ENCODE results near the gene DUSP1. TPM values are rescaled to one million over a fixed set of nuclear protein-coding genes. Genes with fewer than 3 reads are reported as not detected.

DUSP1 gene
- total and polyA plus RNA-seq, 9 of the 15 experiments (the other 6 are each of a cell fraction or from before 2014, with no cell fraction given) = 2.1 to 14.2 (median 8.5) TPM

DNA sequence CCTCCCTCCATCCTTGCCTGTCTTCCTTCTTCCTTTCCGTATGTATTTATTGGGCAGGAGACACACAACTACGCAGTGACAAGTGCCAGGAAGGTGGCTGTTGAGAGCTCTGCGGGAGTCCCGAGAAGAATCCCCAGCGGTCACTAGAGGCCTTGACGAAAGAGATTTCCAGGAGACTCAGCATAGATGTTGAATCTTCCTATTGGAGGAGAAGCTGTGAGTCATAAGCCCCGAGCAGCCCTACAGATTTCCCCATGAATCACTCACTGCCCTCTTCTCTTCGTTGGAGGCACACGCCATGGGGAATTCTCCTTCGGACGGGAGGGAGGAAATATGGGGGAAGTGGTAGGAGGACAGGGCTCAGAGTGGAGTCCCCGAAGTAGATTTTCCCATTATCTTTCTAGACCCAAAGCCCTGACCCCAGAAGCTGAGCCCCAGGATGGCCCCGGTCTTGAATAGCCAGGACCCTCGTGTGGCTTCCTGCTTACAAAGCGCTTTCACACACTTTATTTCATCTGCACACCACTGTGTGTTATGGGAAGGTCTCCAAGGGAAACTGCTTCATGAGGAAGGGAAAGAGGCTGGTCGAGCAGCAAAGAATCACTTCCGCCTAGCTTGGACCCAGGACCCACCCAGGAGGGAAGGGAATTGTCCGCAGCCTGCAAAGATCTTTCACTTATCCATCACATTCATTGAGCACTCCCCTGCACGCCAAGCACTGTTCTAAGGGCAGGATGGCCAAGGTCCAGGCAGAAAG lies 12.7 kb downstream of the DUSP1 start:
- peak; percentile 88 for ATAC-seq
- TF ChIP-seq RCOR1 (IDR thresholded peaks at IDR 0.05; ENCODE audit: borderline replicate concordance in 1 of 2, low read depth in 2 of 2, low read length in 2 of 2) = peak in 1 of 2 experiments; percentile 36; a peak in 1 of 4 replicates
- peak; percentile 73; the same call in 1 of the 2 replicates for TF ChIP-seq PHF21A (IDR thresholded peaks at IDR 0.05; ENCODE audit: borderline replicate concordance, low read depth)
- TF ChIP-seq MEIS2 (IDR thresholded peaks at IDR 0.05; ENCODE audit: partially characterized antibody) = peak; percentile 91
- TF ChIP-seq, protein P1, sequence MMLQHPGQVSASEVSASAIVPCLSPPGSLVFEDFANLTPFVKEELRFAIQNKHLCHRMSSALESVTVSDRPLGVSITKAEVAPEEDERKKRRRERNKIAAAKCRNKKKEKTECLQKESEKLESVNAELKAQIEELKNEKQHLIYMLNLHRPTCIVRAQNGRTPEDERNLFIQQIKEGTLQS (IDR thresholded peaks at IDR 0.05) = peak; percentile 67
- TF ChIP-seq, protein P1 (CRISPR knock-in tag; conservative IDR thresholded peaks at IDR 0.05) = no peak
- TF ChIP-seq, protein P2, sequence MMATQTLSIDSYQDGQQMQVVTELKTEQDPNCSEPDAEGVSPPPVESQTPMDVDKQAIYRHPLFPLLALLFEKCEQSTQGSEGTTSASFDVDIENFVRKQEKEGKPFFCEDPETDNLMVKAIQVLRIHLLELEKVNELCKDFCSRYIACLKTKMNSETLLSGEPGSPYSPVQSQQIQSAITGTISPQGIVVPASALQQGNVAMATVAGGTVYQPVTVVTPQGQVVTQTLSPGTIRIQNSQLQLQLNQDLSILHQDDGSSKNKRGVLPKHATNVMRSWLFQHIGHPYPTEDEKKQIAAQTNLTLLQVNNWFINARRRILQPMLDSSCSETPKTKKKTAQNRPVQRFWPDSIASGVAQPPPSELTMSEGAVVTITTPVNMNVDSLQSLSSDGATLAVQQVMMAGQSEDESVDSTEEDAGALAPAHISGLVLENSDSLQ (IDR thresholded peaks at IDR 0.05) = peak; percentile 46; the same call in 1 of the 2 replicates
- no peak for TF ChIP-seq EP400 (IDR thresholded peaks at IDR 0.05)
- no peak for TF ChIP-seq ATF1 (CRISPR knock-in tag; IDR thresholded peaks at IDR 0.05)
- TF ChIP-seq ATF1 (tag; IDR thresholded peaks at IDR 0.05) = peak; percentile 32; the same call in 1 of the 2 replicates
- TF ChIP-seq L3MBTL2 (IDR thresholded peaks at IDR 0.05) = peak; percentile 49
- peak; percentile 91 for TF ChIP-seq FOSL1 (tag; conservative IDR thresholded peaks at IDR 0.05)
- no peak for TF ChIP-seq NFRKB (IDR thresholded peaks at IDR 0.05; ENCODE audit: low read depth)
- no peak for TF ChIP-seq ZNF445 (CRISPR knock-in tag; IDR thresholded peaks at IDR 0.05; ENCODE audit: low read depth)
- TF ChIP-seq ZNF561 (CRISPR knock-in tag; conservative IDR thresholded peaks at IDR 0.05) = no peak
- peak; percentile 80 for TF ChIP-seq JUN (IDR thresholded peaks at IDR 0.05; ENCODE audit: borderline replicate concordance, low read depth, low read length)
- no peak for TF ChIP-seq JUN (CRISPR knock-in tag; IDR thresholded peaks at IDR 0.05; ENCODE audit: borderline replicate concordance)
- TF ChIP-seq, protein P3, sequence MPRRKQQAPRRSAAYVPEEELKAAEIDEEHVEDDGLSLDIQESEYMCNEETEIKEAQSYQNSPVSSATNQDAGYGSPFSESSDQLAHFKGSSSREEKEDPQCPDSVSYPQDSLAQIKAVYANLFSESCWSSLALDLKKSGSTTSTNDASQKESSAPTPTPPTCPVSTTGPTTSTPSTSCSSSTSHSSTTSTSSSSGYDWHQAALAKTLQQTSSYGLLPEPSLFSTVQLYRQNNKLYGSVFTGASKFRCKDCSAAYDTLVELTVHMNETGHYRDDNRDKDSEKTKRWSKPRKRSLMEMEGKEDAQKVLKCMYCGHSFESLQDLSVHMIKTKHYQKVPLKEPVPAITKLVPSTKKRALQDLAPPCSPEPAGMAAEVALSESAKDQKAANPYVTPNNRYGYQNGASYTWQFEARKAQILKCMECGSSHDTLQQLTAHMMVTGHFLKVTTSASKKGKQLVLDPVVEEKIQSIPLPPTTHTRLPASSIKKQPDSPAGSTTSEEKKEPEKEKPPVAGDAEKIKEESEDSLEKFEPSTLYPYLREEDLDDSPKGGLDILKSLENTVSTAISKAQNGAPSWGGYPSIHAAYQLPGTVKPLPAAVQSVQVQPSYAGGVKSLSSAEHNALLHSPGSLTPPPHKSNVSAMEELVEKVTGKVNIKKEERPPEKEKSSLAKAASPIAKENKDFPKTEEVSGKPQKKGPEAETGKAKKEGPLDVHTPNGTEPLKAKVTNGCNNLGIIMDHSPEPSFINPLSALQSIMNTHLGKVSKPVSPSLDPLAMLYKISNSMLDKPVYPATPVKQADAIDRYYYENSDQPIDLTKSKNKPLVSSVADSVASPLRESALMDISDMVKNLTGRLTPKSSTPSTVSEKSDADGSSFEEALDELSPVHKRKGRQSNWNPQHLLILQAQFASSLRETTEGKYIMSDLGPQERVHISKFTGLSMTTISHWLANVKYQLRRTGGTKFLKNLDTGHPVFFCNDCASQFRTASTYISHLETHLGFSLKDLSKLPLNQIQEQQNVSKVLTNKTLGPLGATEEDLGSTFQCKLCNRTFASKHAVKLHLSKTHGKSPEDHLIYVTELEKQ (CRISPR knock-in tag; IDR thresholded peaks at IDR 0.05) = no peak
- 0 out of 2 replicates have a peak, but pooled peaks have one; percentile 25 for TF ChIP-seq ELF1 (tag; IDR thresholded peaks at IDR 0.05)

More for the DNA sequence above, 12.7 kb downstream of the DUSP1 start:
- H3K4me1 ChIP-seq (replicated peaks in 1 of 2; ENCODE audit: control insufficient read depth in 2 of 2, insufficient read depth in 2 of 2, low read length in 2 of 2) = peaks cover 7 to 10% of the 10 kb centered on the region in 2 experiments; a peak in 3 of 5 replicates
- H3K9me3 ChIP-seq (replicated peaks; ENCODE audit: control insufficient read depth, insufficient read depth, low read depth, low read length) = no peaks in the 10 kb centered on the region
- no peaks in the 10 kb centered on the region for H3K9me1 ChIP-seq (ENCODE audit: control insufficient read depth, insufficient read depth, low read length)
- peak; percentile 63 for FAIRE-seq
- no peaks in the 10 kb centered on the region for H3K36me3 ChIP-seq (ENCODE audit: control insufficient read depth, insufficient read depth, low read length)
- H2AFZ ChIP-seq (ENCODE audit: low read depth, low read length) = peak overlapping the region; percentile 35; the same call in 1 of the 2 replicates
- peaks cover 13 to 19% of the 10 kb centered on the region in 2 experiments; a peak in 4 of 5 replicates for H3K27me3 ChIP-seq (ENCODE audit: control insufficient read depth in 2 of 2, insufficient read depth in 2 of 2, low read length in 2 of 2)
- no peak overlapping the region for H3K27ac ChIP-seq (ENCODE audit: extremely low read depth, low read depth, low read length)
- in situ Hi-C loops (cut with MboI) = no loop called here
- H4K20me1 ChIP-seq (replicated peaks; ENCODE audit: control insufficient read depth, insufficient read depth, low read length) = no peaks in the 10 kb centered on the region
- WGBS (ENCODE audit: insufficient coverage, low coverage, missing lambda C conversion rate) = 9% methylated on average over 17 of the region's 19 CpGs
- peak overlapping the region; percentile 7; the same call in 1 of the 2 replicates for H3K4me2 ChIP-seq (ENCODE audit: insufficient read depth, low read length)
- ChIA-PET CTCF (ENCODE audit: low intra/inter-chr PET ratio) (no interaction called here), POLR2A (interaction anchor here (5.7 kb wide), 1 partner anchor 12 kb away, joined by 55 read pairs; the partner anchor contains the start of gene DUSP1)
- peak; percentile 33 to 66 (median 50) for DNase-seq (ENCODE audit: extremely low read depth in 1 of 4, low spot score in 3 of 4)
- no peaks in the 10 kb centered on the region for H3K79me2 ChIP-seq (ENCODE audit: control insufficient read depth, insufficient read depth, low read length)
- intact Hi-C loops (cut with micrococcal nuclease) = no loop called here
- peak overlapping the region in 1 of 2 experiments; percentile 3; a peak in 1 of 4 replicates for H3K9ac ChIP-seq (ENCODE audit: insufficient read depth in 1 of 2, low read depth in 2 of 2, low read length in 2 of 2)
- BruUV-seq (replicated peaks) = no TSS peak
- no peak overlapping the region for H3K4me3 ChIP-seq
